Measurements from ENCODE around the gene PNPLA8.
"Not testable (repeated sequence)": the region's sequence is repeated elsewhere in the genome, so short reads cannot be mapped to it uniquely, and the experiment has no call there.

The PNPLA8 gene

GRCh38 chr7:108529341-108529740, 3.4 kb upstream of the PNPLA8 start:
- no peak for DNase-seq

GRCh38 chr7:108528183-108528712, 2.3 kb upstream of the PNPLA8 start:
- no peak for DNase-seq

GRCh38 chr7:108526768-108527017, 758 bp upstream of the PNPLA8 start:
- no peak for DNase-seq

GRCh38 chr7:108525327-108525984, 479 bp downstream of the PNPLA8 start:
- no peak for DNase-seq

- DNase-seq: no peak
Observed at GRCh38 chr7:108522780-108523179, 3.2 kb downstream of the PNPLA8 start.

GRCh38 chr7:108517951-108518350, 8.0 kb downstream of the PNPLA8 start:
- DNase-seq: no peak

- no peak for DNase-seq
Observed at GRCh38 chr7:108515630-108516029, 10.3 kb downstream of the PNPLA8 start.

GRCh38 chr7:108515013-108515412, 10.9 kb downstream of the PNPLA8 start:
- no peak for DNase-seq

- no peak for DNase-seq
Observed at GRCh38 chr7:108511939-108512338, 14.0 kb downstream of the PNPLA8 start.

- DNase-seq: not testable (repeated sequence)
Observed at GRCh38 chr7:108504576-108504975, 21.4 kb downstream of the PNPLA8 start.

- DNase-seq: no peak
Observed at GRCh38 chr7:108503112-108504026, 22.6 kb downstream of the PNPLA8 start.

- no peak for DNase-seq
Observed at GRCh38 chr7:108499566-108499965, 26.4 kb downstream of the PNPLA8 start.

- DNase-seq: no peak
Observed at GRCh38 chr7:108498481-108498880, 27.5 kb downstream of the PNPLA8 start.

GRCh38 chr7:108497082-108497725, 28.7 kb downstream of the PNPLA8 start:
- peak; percentile 24 for DNase-seq

- DNase-seq: no peak
Observed at GRCh38 chr7:108492742-108493141, 33.2 kb downstream of the PNPLA8 start.

- no peak for DNase-seq
Observed at GRCh38 chr7:108488768-108489538, 37.0 kb downstream of the PNPLA8 start.

- DNase-seq: no peak
Observed at GRCh38 chr7:108487646-108488045, 38.3 kb downstream of the PNPLA8 start.

- no peak for DNase-seq
Observed at GRCh38 chr7:108486291-108486966, 39.5 kb downstream of the PNPLA8 start.

- no peak for DNase-seq
Observed at GRCh38 chr7:108484137-108484536, 41.8 kb downstream of the PNPLA8 start.

GRCh38 chr7:108480311-108480710, 45.6 kb downstream of the PNPLA8 start:
- DNase-seq: no peak

- no peak for DNase-seq
Observed at GRCh38 chr7:108479751-108480150, 46.2 kb downstream of the PNPLA8 start.

- DNase-seq: no peak
Observed at GRCh38 chr7:108479118-108479517, 46.8 kb downstream of the PNPLA8 start.
